Measurements from ENCODE around the gene PWWP2B. TPM values are rescaled to one million over a fixed set of nuclear protein-coding genes. Genes with fewer than 3 reads are reported as not detected.

Gene PWWP2B
- total and polyA plus RNA-seq, 10 donors = 22.5 to 50.0 (median 28.0) TPM

DNA sequence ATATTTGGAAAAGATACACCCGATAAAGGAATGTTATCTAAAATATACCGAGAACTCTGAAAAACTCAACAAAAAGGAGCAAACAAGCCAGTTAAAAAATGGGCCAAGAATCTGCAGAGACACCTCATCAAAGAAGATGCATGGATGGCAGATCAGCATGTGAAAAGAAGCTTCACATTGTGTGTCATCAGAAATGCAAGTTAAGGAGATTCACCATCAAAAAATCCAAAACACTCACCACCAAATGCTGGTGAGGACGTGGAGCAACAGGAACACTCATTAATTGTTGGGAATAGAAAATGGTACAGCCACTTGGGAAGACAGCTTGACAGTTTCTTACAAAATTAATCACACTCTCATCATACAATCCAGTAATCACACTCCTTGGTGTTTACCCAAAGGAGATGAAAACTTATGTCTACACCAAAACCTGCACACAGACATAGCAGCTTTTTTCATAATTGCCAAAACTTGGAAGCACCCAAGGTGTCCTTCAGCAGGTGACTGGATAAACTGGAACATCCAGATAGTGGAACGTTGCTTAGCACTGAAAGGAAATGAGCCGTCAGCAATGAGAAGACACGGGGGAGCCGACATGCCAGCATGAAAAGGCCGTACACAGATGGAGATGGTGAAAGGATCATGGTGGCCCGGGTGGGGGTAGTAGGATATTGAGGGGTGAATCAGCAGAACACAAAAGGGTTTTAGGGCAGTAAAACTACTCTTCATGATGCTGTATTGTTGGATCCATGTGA lies 27.9 kb upstream of the PWWP2B start:
- peak; percentile 10 for DNase-seq
- no peak overlapping the region for H3K4me3 ChIP-seq
- WGBS, 5 donors = 75 to 89% (median 81%) methylated on average over 9 of the region's 9 CpGs
- H3K27ac ChIP-seq = no peak overlapping the region
- intact Hi-C loops (cut with DNase I; ENCODE audit: low total_unique reads) = no loop called here
- peaks cover 0 to 38% (median 10%) of the 10 kb centered on the region in 6 donors for H3K36me3 ChIP-seq
- H3K4me1 ChIP-seq = peaks cover 0 to 17% (median 8%) of the 10 kb centered on the region in 6 donors
- H3K27me3 ChIP-seq (replicated peaks in 1 of 7) = peaks cover 0 to 6% (median 0%) of the 10 kb centered on the region in 7 donors
- H3K9me3 ChIP-seq = peaks cover 0 to 9% (median 0%) of the 10 kb centered on the region in 8 donors
- TF ChIP-seq POLR2A (IDR thresholded peaks at IDR 0.05) (no peak), POLR2AphosphoS5 (IDR thresholded peaks at IDR 0.05) (no peak)

DNA sequence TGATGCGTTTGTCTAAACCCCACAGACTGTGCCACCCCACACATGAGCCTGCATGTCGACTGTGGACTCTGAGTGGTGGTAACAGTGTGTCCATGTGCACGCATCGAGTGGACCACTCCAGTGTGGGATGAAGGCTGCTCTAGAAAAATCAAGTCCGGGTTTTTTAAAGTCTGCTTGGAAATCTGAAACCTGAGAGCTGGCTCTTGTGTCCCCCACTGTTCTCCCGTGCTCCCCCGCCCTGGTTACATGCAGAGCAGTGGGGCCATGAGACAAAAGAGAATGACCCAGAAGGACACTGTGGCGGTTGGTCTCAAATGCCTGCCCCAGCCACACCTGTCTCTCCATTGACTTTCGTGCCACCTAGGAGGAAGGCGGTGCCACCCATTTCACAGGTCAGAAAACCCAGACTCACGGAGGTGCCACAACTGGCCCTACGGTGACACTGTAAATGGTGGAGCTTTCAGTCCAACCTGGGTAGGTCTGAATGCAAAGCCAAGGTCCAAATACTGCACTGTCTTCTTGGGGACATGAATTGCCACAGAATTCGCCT lies 27.3 kb upstream of the PWWP2B start:
- TF ChIP-seq POLR2AphosphoS5 (IDR thresholded peaks at IDR 0.05) (no peak), POLR2A (IDR thresholded peaks at IDR 0.05) (no peak)
- TF ChIP-seq, protein P1, sequence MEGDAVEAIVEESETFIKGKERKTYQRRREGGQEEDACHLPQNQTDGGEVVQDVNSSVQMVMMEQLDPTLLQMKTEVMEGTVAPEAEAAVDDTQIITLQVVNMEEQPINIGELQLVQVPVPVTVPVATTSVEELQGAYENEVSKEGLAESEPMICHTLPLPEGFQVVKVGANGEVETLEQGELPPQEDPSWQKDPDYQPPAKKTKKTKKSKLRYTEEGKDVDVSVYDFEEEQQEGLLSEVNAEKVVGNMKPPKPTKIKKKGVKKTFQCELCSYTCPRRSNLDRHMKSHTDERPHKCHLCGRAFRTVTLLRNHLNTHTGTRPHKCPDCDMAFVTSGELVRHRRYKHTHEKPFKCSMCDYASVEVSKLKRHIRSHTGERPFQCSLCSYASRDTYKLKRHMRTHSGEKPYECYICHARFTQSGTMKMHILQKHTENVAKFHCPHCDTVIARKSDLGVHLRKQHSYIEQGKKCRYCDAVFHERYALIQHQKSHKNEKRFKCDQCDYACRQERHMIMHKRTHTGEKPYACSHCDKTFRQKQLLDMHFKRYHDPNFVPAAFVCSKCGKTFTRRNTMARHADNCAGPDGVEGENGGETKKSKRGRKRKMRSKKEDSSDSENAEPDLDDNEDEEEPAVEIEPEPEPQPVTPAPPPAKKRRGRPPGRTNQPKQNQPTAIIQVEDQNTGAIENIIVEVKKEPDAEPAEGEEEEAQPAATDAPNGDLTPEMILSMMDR (IDR thresholded peaks at IDR 0.05 in 8 of 11, conservative IDR thresholded peaks at IDR 0.05 in 3 of 11) = no peak
- Histone ChIP-seq H3K27me3 (replicated peaks in 1 of 7) (peaks cover 0 to 6% (median 0%) of the 10 kb centered on the region in 7 donors), H3K27ac (no peak overlapping the region), H3K4me3 (no peak overlapping the region), H3K9me3 (peaks cover 0 to 9% (median 0%) of the 10 kb centered on the region in 8 donors), H3K4me1 (peaks cover 0 to 19% (median 8%) of the 10 kb centered on the region in 6 donors), H3K36me3 (peaks cover 0 to 35% (median 10%) of the 10 kb centered on the region in 6 donors)
- intact Hi-C loops (cut with DNase I; ENCODE audit: low total_unique reads) = no loop called here
- DNase-seq = peak; percentile 49
- WGBS, 5 donors = 91 to 95% (median 93%) methylated on average over 12 to 13 of the region's 13 CpGs

DNA sequence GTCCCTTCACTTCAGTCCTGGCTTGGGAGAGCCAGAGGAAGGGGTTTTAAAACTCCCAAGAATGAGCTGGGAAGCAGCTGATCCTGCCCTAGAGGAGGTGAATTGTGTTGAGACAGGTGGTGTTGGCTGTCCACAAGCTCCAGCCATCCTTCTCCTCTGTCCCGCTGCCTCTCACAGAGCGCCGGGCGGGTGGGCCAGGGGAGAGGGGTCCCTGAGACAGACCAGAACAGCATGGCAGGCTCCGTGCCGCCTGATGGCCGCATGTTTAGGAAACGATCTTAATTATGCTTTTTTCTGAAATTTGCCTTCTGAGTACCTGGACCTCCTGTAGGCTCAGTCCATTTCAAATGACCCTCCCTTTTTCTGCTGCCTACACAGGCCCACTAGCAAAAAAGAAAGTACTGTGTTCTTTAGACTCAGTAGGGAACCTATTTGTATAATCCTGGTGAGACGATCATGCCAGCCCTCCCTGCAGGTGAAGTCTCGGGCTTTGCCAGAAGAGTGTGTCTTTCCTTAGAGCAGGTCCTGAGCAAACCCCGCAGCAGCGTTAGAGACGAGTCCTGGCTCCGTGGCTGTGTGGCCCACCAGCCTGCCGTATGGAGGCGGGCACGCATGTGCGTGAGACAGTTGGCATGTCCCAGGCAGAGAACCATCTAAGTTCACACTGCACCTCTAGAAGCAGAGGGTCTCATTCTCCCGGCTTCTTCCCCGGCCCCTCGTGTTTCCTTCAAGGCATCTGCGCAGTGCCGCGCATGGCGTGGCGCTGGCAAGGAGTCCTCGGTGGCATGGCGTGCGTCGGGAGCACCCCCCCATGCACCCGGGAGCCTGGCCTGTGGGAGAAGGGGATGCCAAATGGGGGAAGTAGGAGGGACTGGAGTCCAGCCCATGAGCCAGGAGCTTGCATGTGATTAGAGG lies 26.3 kb upstream of the PWWP2B start:
- H3K4me3 ChIP-seq = no peak overlapping the region
- peaks cover 0 to 6% (median 0%) of the 10 kb centered on the region in 7 donors for H3K27me3 ChIP-seq (replicated peaks in 1 of 7)
- H3K9me3 ChIP-seq = peaks cover 0 to 9% (median 0%) of the 10 kb centered on the region in 8 donors
- H3K36me3 ChIP-seq = peaks cover 0 to 28% (median 10%) of the 10 kb centered on the region in 6 donors
- peak; percentile 64 for DNase-seq
- peaks cover 0 to 24% (median 10%) of the 10 kb centered on the region in 6 donors for H3K4me1 ChIP-seq
- 94 to 97% (median 96%) methylated on average over 25 to 31 of the region's 31 CpGs for WGBS, 5 donors
- peak overlapping the region in 1 of 8 donors; percentile 13 for H3K27ac ChIP-seq
- intact Hi-C loops (cut with DNase I; ENCODE audit: low total_unique reads) = no loop called here
- TF ChIP-seq, protein P1 (IDR thresholded peaks at IDR 0.05 in 8 of 11, conservative IDR thresholded peaks at IDR 0.05 in 3 of 11) = no peak
- no peak for TF ChIP-seq POLR2A (IDR thresholded peaks at IDR 0.05)
- TF ChIP-seq POLR2AphosphoS5 (IDR thresholded peaks at IDR 0.05) = no peak

DNA sequence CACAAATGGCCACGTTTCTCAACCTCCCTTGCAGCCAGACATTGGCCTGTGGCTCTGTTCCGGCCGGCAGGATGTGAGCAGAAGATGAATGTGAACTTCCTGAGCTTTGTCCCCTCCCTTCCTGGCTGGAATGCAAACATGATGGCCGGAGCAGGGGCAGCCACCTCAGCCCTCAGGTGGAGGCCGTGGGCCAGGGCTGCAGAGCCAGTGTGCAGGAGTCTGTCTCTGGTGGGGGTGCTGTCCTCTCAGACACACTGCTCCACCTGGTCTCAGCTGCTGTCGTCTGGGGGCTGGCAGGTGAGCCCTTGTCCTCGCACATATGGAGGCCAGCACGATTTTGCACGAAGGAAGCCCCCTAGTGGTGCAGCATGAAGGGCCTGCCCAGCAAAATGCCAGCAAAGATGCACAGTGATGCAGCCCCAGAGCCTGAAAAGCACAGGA lies 25.3 kb upstream of the PWWP2B start:
- Histone ChIP-seq H3K27ac (peak overlapping the region in 1 of 8 donors; percentile 13), H3K4me3 (no peak overlapping the region), H3K4me1 (peaks cover 0 to 27% (median 8%) of the 10 kb centered on the region in 6 donors), H3K27me3 (replicated peaks in 1 of 7) (peaks cover 0 to 6% (median 0%) of the 10 kb centered on the region in 7 donors), H3K9me3 (peaks cover 0 to 9% (median 0%) of the 10 kb centered on the region in 8 donors), H3K36me3 (peaks cover 0 to 18% (median 3%) of the 10 kb centered on the region in 6 donors)
- 49 to 70% (median 59%) methylated on average over 7 to 9 of the region's 9 CpGs for WGBS, 5 donors
- TF ChIP-seq POLR2A (IDR thresholded peaks at IDR 0.05) (no peak), POLR2AphosphoS5 (IDR thresholded peaks at IDR 0.05) (no peak)
- TF ChIP-seq, protein P1 (IDR thresholded peaks at IDR 0.05 in 8 of 11, conservative IDR thresholded peaks at IDR 0.05 in 3 of 11) = peak in 3 of 11 experiments; percentile 28 to 33 (median 29)
- peak; percentile 56 for DNase-seq
- intact Hi-C loops (cut with DNase I; ENCODE audit: low total_unique reads) = no loop called here
